Vagina (tissue), 2 donors: Measurements from ENCODE around the gene FUT6. TPM values are rescaled to one million over a fixed set of nuclear protein-coding genes. Genes with fewer than 3 reads are reported as not detected.
A peak's percentile ranks its signal among the peaks of the same experiment; 100 is the strongest.
"Not testable (repeated sequence)": the region's sequence is repeated elsewhere in the genome, so short reads cannot be mapped to it uniquely, and the experiment has no call there.

Experiments
- DNase-seq, 2 donors: peaks; one replicate each; pipeline ENCODE4 v3.0.0-alpha.2; 2017; ENCODE audit errors: extremely low spot score in 2 of 2
- H3K27ac ChIP-seq: fragments of 200-600 bp; sonication (generic); one replicate; pipeline ENCODE4 v1.5.1; 2019
- H3K27me3 ChIP-seq: fragments of 200-600 bp; sonication (generic); one replicate; pipeline ENCODE4 v1.5.1; 2019
- H3K36me3 ChIP-seq, 2 donors: fragments of 200-600 bp; sonication (generic); one replicate each; pipeline ENCODE4 v1.5.1; 2017 to 2019
- H3K4me1 ChIP-seq: fragments of 200-600 bp; sonication (generic); one replicate; pipeline ENCODE4 v1.5.1; 2019
- H3K4me3 ChIP-seq, 2 donors: fragments of 200-600 bp; sonication (generic); 1 replicate in 1 of 2; 2 replicates in 1 of 2; pipeline ENCODE4 v1.5.1; 2016 to 2019
- H3K9me3 ChIP-seq: fragments of 200-600 bp; sonication (generic); one replicate; pipeline ENCODE4 v1.5.1; 2019
- POLR2A ChIP-seq, 2 donors: fragments of 450-650 bp; IDR thresholded peaks; one replicate each; pipeline ENCODE4 v1.6.1; 2017; ENCODE audit warnings: antibody characterized with exemption in 2 of 2, mild to moderate bottlenecking in 2 of 2, moderate library complexity in 2 of 2
- POLR2AphosphoS5 ChIP-seq, 2 donors: sonication (generic); formaldehyde crosslinking; IDR thresholded peaks; one replicate each; pipeline ENCODE4 v1.9.0; 2017; ENCODE audit warnings: antibody characterized with exemption in 2 of 2, mild to moderate bottlenecking in 2 of 2, low read depth in 1 of 2; ENCODE audit not compliant: insufficient read depth in 1 of 2
- intact Hi-C: fragments of 100-400 bp; cut with DNase I; formaldehyde crosslinking; loops from one replicate; pipeline ENCODE4 v1.15.1; 2023
- total RNA-seq: library from RNA; depleted of rRNA; stranded (reverse); fragments of >200 nt; gene quantifications from one replicate; pipeline ENCODE4 v1.2.3, GENCODE V29; 2016
- TF ChIP-seq, protein P1 (sequence below), 3 experiments: fragments of 450-650 bp in 2 of 3; fragments of 200-600 bp in 1 of 3; sonication (generic) in 1 of 3; IDR thresholded peaks; one replicate each; pipeline ENCODE4 v1.5.1; 2017 to 2019; ENCODE audit warnings: antibody characterized with exemption in 3 of 3, mild to moderate bottlenecking in 2 of 3, moderate library complexity in 2 of 3

Gene FUT6
- total RNA-seq, 1 donor from 2014 or later: 36.8 TPM

DNA sequence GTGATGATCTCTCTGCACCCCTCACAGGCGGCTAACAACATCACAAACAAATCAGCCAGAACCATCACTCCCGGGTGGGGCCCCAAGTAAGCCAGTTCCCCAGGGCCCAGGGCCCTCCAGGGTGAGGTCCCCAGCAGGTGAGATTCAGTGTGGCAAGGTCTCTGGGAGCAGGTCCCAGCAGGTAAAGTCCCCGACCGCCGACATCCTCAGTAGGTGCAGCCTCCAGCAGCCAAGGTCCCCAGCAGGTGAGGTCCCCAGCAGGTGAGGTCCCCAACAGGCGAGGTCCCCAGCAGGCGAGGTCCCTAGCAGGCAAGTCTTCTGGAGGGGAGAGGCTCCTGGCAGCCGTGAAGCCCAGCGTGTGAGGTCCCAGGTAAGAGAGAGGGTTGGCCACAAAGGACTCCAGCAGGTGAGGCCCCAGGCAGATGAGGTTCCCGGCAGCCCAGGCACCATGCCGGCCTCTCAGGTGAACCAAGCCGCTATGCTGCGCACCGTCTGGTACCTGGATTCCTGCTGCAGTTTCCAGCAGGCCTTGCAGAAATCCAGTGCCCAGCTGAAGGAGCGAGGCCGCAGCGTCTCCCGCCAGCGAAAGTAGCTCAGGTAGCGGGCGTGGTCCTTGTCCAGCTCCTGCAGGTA lies 3.9 kb upstream of the FUT6 start:
- Histone ChIP-seq H3K36me3 (no peaks in the 10 kb centered on the region), H3K9me3 (no peaks in the 10 kb centered on the region), H3K27ac (no peak overlapping the region), H3K4me1 (no peaks in the 10 kb centered on the region), H3K27me3 (no peaks in the 10 kb centered on the region), H3K4me3 (no peak overlapping the region)
- intact Hi-C loops: no loop called here
- no peak for DNase-seq
- TF ChIP-seq POLR2A (IDR thresholded peaks at IDR 0.05) (no peak), POLR2AphosphoS5 (IDR thresholded peaks at IDR 0.05; ENCODE audit: insufficient read depth in 1 of 2, low read depth in 1 of 2) (no peak)
- TF ChIP-seq, protein P1, sequence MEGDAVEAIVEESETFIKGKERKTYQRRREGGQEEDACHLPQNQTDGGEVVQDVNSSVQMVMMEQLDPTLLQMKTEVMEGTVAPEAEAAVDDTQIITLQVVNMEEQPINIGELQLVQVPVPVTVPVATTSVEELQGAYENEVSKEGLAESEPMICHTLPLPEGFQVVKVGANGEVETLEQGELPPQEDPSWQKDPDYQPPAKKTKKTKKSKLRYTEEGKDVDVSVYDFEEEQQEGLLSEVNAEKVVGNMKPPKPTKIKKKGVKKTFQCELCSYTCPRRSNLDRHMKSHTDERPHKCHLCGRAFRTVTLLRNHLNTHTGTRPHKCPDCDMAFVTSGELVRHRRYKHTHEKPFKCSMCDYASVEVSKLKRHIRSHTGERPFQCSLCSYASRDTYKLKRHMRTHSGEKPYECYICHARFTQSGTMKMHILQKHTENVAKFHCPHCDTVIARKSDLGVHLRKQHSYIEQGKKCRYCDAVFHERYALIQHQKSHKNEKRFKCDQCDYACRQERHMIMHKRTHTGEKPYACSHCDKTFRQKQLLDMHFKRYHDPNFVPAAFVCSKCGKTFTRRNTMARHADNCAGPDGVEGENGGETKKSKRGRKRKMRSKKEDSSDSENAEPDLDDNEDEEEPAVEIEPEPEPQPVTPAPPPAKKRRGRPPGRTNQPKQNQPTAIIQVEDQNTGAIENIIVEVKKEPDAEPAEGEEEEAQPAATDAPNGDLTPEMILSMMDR (IDR thresholded peaks at IDR 0.05): no peak

DNA sequence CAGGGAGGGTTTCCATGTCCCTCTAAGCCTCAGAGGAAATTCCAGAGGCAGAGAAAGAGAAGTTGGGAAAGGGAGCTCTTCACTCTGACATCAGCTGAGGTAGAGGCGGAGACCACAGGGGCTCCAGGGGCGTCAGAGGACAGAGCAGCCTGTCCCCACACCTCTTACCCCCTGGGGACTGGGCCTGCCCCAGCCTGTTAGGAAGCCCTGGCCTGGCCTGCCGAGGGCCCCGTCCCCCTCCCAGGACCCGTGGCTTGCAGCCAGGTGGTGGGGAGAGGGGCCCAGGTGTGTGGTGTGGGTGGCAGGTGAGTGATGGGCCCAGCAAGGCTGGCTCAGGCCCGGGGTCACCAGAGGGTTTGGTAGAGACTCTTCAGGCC lies 2.2 kb upstream of the FUT6 start:
- H3K9me3 ChIP-seq, H3K4me3 ChIP-seq, H3K27me3 ChIP-seq, H3K4me1 ChIP-seq, intact Hi-C loops, DNase-seq, H3K27ac ChIP-seq, H3K36me3 ChIP-seq: not testable (repeated sequence)

DNA sequence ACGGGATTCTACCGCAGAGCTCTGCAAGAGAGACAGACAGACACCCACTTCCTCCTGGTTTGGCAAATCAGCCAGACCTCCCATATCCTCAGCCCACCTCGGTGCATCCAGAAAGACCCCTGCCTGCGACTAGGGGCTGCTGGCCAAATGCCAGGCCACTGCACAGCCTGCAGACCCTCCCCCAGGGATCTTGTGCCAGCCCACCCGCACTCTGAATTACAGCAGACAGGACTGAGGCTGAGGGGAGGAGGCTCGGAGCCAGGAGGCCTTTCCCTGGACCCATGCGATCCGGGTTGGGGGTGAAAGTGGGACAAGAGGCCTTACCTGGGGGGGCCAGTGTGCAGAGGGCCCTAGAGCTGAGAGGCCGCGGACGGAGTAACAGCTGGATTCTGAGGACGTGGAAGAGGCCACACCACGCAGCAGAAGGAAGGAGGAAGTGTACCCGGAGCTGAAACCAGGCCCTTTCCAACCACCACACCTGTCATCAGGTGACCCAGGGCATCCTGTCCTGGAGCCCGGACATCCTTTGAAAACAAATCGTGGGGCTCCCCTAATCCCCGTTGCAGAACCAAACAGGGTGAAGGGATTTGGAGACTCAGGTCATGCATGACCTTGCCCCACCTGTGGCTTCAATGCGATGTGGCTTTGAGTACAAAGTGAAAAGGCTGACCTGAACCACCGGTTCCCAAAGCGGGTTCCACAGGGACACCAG lies 993 bp downstream of the FUT6 start:
- H3K27ac ChIP-seq: no peak overlapping the region
- no peaks in the 10 kb centered on the region for H3K27me3 ChIP-seq
- no peaks in the 10 kb centered on the region for H3K9me3 ChIP-seq
- peak overlapping the region in 1 of 2 donors; percentile 28 for H3K4me3 ChIP-seq
- H3K36me3 ChIP-seq: no peaks in the 10 kb centered on the region
- TF ChIP-seq POLR2A (IDR thresholded peaks at IDR 0.05): no peak
- TF ChIP-seq, protein P1 (IDR thresholded peaks at IDR 0.05): no peak
- TF ChIP-seq POLR2AphosphoS5 (IDR thresholded peaks at IDR 0.05; ENCODE audit: insufficient read depth in 1 of 2, low read depth in 1 of 2): no peak
- no peak for DNase-seq
- intact Hi-C loops: no loop called here
- H3K4me1 ChIP-seq: no peaks in the 10 kb centered on the region

DNA sequence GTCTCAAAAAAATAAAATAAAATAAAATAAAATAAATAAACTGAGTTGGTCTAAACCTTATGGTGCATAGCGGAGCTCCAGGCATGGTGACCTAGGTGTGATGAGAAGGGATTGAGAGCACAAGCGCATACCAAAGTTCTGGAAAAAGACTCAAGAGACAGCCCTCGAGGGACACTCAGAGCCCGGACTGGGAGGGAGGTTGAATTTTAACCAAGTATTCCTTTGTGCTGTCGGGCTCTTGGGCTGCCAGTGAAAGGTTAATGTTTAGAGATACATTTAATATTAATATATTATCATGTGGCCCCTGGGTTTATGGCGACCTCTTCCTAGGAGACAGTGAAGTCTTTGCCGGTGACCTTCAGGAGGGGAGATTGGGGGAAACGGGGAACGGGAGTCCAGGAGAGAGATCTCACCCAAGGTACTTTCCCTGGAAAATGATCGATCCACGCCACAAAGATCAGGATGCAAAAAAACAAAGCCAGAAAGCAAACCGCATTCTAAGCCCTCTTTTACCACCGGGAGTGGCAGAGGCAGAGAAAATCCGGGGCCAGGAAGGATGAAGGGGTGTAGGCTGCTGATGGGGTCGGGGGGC lies 1.6 kb downstream of the FUT6 start:
- H3K4me1 ChIP-seq: no peaks in the 10 kb centered on the region
- no peak for DNase-seq
- TF ChIP-seq, protein P1 (IDR thresholded peaks at IDR 0.05): no peak
- TF ChIP-seq POLR2A (IDR thresholded peaks at IDR 0.05) (no peak), POLR2AphosphoS5 (IDR thresholded peaks at IDR 0.05; ENCODE audit: insufficient read depth in 1 of 2, low read depth in 1 of 2) (no peak)
- H3K4me3 ChIP-seq: peak overlapping the region in 1 of 2 donors; percentile 28
- H3K27ac ChIP-seq: no peak overlapping the region
- H3K9me3 ChIP-seq: no peaks in the 10 kb centered on the region
- intact Hi-C loops: no loop called here
- H3K36me3 ChIP-seq: no peaks in the 10 kb centered on the region
- no peaks in the 10 kb centered on the region for H3K27me3 ChIP-seq

DNA sequence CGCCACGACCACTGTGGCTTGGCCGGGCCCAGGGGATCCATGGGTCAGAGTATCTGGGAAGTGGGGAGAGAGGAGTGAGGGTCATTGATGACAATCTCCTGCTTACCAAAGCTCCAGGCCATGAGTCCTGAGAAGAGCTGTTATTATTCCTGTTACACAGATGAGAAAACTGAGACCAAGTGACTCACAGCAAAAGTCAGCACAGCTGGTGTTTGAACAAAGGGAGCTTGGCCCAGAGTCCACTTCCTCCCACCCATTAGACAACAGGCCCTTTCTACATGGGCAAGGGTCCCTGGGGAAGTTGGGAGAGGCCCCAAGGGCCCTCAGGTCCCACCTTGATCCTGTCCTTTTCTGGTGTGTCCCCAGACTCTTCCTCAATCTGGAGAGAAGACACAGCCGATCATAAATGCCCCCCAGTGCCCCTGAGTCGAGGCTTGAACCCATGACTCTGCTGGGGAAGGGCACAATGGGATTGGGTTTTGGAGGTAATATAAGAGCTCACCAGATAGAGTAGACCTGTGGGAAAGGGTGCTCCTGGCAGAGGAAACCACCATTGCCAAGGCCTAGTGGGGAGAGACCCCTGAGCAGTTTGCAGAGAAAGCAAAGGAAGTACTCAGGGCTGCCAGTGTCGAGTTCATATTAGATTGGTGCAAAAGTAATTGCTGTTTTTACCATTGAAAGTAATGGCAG lies 6.8 kb downstream of the FUT6 start:
- Histone ChIP-seq H3K27me3 (no peaks in the 10 kb centered on the region), H3K9me3 (no peaks in the 10 kb centered on the region), H3K36me3 (no peaks in the 10 kb centered on the region), H3K27ac (no peak overlapping the region), H3K4me3 (no peak overlapping the region), H3K4me1 (peaks cover 16% of the 10 kb centered on the region)
- intact Hi-C loops: no loop called here
- TF ChIP-seq, protein P1 (IDR thresholded peaks at IDR 0.05): no peak
- TF ChIP-seq POLR2AphosphoS5 (IDR thresholded peaks at IDR 0.05; ENCODE audit: insufficient read depth in 1 of 2, low read depth in 1 of 2): no peak
- TF ChIP-seq POLR2A (IDR thresholded peaks at IDR 0.05): no peak
- DNase-seq: no peak
